G401.6 (cell line): ENCODE data around the gene SKAP2.

ENCODE experiments used
- FAIRE-seq: peaks from 2 replicates; lab custom pipeline; 2012; peaks lifted over from hg19 to GRCh38; lab: Jason Lieb, UNC

The SKAP2 gene

DNA sequence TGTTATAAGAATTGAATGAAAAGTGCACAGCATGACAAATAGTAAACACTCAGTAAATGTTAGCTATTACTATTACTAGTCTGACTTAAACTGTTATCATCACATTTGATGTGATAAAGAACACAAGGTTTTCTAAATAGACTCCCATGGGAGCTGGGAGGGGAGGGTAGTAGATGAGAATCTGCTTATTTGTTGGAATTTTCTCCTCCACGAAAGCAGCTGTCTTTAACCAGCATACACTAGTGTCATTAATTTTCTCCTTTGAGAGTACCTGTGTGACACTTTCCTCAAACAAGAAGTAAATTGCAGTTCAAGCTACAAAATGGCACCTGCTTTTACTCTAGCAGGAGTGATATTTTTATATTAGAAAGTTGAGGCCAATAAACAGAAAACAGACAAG is 200.1 kb downstream of the SKAP2 start:
- FAIRE-seq = no peak

GRCh38 chr7:26663874-26664273 is 200.5 kb downstream of the SKAP2 start:
- FAIRE-seq = no peak

GRCh38 chr7:26662646-26663045 is 201.7 kb downstream of the SKAP2 start:
- no peak for FAIRE-seq

DNA sequence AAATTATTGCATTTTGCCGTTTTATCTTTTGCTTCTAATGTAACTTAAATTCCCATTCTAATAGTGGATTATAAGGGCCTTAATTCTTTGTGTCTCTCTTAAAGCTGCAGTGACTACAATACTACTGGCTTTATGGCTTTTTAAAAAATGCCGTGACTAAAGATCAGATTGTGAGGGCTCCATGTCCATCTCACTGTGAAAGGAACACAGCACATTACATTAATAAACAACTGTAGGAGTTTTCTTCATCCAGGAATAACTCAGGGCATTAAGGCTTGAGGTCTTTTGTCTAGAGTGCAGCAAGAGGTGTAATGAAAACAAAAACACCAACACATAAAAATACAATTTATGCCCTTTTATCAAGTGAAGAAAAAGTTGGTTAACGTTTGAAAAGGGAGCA is 205.3 kb downstream of the SKAP2 start:
- no peak for FAIRE-seq

DNA sequence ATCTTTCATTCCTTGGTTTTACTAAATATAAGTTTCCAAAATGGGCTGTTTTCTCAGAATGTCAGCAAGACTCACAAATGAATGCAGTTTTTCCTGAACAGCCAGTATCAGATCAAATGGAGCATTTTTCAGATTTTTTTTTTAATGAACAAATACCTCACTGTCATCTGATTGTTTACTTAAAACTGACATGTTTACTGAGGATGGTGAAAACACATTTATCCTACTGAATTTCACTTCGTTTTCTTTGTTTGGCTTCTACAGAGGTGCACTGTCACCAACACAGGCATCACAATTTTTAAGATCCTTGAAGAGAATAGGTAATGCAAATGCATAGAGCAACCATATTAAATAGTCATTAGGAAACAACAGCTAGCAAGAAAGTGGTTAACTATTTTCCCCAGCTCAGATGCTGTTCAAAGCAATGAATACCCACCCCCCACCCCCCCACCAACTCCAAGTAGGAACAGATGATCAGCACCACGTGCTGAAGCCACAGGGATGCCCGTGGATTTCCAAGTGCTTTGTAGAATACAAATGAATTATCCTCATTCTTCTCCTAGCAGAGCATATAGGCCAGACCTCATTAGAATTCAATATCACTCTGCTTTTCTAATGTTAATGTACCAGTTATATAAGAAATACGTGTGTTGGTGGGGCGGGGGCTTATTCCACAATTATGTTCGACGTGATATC is 205.9 kb downstream of the SKAP2 start:
- no peak for FAIRE-seq

- FAIRE-seq = no peak
These were observed 206.6 kb downstream of the SKAP2 start for GRCh38 chr7:26657686-26658388.

GRCh38 chr7:26657206-26657641 is 207.2 kb downstream of the SKAP2 start:
- no peak for FAIRE-seq

DNA sequence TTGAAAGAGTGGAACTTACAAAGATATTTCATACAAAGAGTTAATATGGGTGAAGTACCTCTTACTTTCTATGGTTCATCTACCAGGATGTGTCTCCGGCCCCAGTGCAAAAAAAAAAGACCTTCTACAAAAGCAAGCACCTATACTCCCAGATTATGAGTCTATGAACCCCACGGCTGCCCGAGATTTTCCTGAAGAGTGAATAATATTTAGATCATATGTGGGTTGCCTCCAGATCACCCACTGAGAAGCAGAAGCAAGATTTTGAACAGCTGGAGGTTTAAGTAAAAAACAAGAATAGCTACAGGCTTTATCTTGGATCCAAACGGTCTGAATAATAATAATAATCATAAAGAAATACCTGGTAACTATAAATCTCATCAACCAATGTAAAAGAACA is 207.7 kb downstream of the SKAP2 start:
- no peak for FAIRE-seq

DNA sequence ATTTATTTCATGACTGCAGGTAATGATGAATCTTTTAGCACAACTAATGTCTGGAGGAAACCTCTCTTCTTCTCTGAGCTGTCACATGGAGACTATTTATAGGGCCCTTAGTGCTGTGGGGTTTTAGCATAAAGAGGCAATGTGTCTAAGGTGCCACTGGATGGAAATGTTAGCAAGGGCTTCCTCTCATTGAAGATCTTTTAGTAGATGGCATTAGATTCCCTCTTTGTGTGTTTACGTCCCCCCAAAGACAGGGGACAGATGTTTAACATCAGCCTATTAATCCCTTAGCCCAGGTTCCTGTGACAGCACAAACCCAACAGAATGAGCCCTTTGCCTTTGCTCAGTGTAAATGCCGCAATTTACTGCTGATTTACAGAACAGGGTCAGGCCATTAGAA is 208.6 kb downstream of the SKAP2 start:
- FAIRE-seq = no peak

DNA sequence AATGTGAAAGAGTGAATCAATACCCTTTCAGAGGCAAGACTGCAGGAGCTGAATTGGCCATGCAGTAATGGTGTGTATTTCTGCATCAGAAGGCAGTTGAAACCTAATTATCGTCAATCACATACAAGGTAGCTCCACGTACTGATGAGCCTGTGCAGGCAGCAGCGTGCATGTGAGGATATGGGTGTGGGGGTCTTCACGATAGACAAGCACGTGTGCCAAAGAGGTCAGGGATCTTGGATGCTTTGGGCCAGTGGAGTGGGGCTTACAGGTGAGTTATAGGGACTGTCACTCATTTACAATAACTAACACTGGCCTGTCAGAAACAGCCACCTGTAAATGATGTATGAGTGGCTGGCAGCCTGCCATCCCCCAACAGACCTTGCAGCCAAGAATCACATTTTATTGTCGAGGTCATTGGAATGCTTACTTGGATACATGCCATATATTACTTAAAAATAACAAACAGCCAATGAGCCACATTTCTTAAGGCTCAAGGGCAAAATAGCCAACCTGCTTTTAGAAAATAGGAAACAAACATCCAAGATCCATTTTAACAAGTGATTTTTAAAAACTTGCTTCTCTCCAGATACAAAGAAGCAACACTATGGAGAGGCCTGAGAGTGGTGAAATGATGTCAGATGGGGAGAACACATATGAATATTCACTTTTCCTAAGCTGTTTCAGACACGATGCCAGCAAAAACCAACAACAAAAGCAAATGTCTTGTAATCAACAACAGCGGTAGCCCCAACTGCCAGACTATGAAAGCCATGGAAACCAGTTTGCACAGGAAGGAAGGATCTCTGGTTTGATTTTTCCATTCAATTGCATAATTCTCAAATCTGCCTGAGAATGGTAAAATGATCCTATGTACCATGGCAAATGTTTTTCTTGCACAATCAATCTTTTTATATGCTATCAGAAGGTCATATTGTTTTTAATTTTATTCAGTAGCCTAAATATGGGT is 210.7 kb downstream of the SKAP2 start:
- no peak for FAIRE-seq

DNA sequence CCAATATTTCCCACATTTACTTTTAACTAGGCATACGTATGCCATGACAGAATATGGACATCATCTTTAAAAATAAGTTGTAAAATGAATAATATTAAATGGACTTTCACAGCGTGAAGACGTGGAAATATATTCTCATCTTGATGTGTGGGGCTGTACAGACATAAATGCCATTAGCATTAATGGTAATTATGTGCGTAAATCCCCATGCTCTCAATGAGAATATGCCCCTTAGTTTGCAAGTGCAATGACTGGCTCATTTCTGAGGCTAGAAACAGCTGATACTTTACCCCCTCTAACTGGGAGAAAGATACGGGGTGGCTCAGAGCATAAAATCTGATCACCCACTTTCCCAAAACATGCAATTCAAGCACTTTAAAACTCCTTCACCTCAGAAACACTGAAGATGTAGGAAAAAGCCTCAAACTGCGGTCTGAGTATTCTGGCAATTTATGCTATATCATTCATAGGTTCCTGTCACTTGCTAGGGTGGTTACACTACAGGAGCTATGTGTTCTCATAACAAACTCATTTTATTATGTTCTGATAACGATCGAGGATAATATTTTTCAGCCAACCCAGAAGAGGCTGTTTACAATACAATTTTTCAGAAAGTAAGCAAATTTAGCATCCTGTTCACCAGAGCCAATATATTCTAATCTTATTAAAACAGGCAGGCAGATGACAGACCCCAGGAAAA is 211.8 kb downstream of the SKAP2 start:
- FAIRE-seq = no peak

DNA sequence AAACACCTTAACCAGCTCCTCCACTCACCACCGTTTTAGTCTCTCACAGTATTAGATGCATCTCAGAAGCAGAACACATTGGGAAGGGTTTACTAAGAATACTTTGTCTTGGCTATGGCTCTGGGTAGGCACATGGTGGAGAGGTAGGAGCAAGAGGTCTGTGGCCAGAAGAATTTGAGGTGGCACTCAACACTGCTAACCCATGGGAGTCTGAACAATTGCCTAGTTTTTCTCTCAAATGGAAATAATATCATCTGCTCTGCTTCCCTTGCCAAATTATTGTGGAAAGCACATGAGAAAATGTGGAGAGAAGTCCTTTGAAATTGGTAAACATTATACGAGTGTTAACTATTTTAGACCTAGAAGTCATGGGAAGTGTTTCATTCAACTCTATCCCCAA is 214.3 kb downstream of the SKAP2 start:
- FAIRE-seq = no peak

GRCh38 chr7:26649388-26649787 is 215.0 kb downstream of the SKAP2 start:
- no peak for FAIRE-seq

GRCh38 chr7:26648554-26648953 is 215.8 kb downstream of the SKAP2 start:
- FAIRE-seq = no peak

- no peak for FAIRE-seq
These were observed 217.9 kb downstream of the SKAP2 start for GRCh38 chr7:26646336-26647048.

GRCh38 chr7:26645121-26645520 is 219.3 kb downstream of the SKAP2 start:
- no peak for FAIRE-seq

GRCh38 chr7:26642416-26642815 is 222.0 kb downstream of the SKAP2 start:
- no peak for FAIRE-seq

DNA sequence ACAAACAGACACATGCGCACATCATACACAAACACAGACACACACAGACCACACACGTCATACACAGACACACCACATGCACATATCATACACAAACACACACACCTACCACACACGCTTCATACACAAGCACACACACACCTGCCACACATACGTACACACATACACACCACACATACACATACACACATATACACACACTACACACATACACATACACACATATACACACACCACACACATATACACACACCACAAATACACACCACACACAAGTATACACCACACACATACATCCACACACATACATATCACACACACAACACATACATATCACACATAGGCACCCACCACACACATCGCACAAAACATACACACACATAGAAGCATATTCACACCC is 224.7 kb downstream of the SKAP2 start:
- FAIRE-seq = no peak

DNA sequence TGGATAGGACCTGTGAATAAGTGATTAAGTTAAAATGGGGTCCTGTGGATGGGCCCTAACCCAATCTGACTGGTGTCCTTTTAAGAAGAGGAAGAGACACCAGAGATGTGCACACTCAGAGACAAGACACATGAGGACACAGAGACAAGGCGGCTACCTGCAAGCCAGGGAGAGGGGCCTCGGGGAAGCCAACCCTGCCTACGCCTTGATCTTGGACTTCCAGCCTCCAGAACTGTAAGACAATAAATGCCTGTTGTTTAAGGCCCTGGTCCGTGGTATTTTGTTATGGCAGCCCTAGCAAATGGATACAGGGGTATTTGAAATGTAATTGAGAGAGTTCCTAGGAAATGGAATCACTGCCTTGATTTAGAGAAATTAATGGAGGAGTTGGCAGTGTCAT is 225.3 kb downstream of the SKAP2 start:
- FAIRE-seq = no peak

- no peak for FAIRE-seq
These were observed 226.2 kb downstream of the SKAP2 start for GRCh38 chr7:26638140-26638539.

DNA sequence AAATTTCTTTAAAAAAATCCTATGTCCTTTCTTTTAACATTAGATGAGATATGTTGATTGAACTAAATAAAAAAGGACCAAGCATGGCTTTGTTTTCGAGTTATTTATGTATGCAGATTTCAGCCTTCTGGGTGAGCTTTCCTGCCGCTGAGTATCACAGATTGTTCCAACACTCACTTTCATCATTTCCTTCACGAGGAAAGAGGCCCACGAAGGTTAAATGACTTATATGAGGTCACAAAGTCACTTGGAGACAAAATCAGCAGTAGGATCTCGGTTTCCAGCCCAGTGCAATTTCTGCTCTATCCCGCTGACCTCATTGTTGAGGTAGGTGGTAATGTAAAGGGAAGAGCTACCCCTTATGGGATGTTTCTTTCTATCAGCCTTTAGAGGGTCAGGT is 226.8 kb downstream of the SKAP2 start:
- no peak for FAIRE-seq

DNA sequence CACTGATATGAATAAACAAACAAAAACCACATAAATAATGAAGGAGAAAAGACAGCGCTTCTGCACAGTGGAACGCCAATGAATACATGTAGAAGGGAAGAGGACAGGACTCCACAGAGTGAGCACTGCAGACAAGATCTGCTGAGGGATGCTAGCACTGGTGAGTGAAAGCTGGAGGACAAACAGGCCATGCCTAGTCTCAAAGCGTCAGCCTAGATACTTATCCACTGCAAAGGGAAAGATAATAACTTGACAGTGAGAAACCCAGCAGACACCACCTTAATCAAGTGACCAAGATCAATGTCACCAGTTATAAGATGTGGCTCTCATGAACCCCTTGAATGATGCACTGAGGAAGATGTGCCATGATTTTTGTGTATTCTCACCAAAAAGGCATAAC is 227.6 kb downstream of the SKAP2 start:
- no peak for FAIRE-seq
